A673 (cell line): ENCODE data around the gene PLEKHH1. TPM values are rescaled to one million over a fixed set of nuclear protein-coding genes. Genes with fewer than 3 reads are reported as not detected.

ENCODE experiments used
- BruUV-seq: library from RNA; stranded (reverse); fragments of 400-500 nt; replicated peaks from 2 replicates; lab custom pipeline; 2021; lab: Mats Ljungman, UMichigan
- CTCF ChIA-PET: fragments of 300-600 bp; sonication (Branson Sonifier 250); formaldehyde crosslinking; loops from one replicate; lab custom pipeline; 2022; ENCODE audit warnings: antibody characterized with exemption; lab: Charles Lee
- POLR2A ChIA-PET: fragments of 300-600 bp; sonication (Branson Sonifier 250); formaldehyde crosslinking; loops from one replicate; lab custom pipeline; 2022; ENCODE audit warnings: antibody characterized with exemption; ENCODE audit not compliant: low non-redundant PET; lab: Charles Lee
- DNase-seq: peaks from one replicate; pipeline ENCODE4 v3.0.0-alpha.2; 2015; ENCODE audit warnings: low spot score
- H3K27ac ChIP-seq: fragments of 200-600 bp; sonication (generic); 2 replicates; pipeline ENCODE4 v1.5.1; 2016; ENCODE audit warnings: mixed run types, low read depth, mild to moderate bottlenecking, mixed read lengths, antibody characterized with exemption, low read length; ENCODE audit not compliant: poor library complexity, severe bottlenecking
- H3K27me3 ChIP-seq: fragments of 200-600 bp; sonication (generic); replicated peaks from 2 replicates; pipeline ENCODE4 v1.6.1; 2017; ENCODE audit warnings: mixed run types, low read depth, mild to moderate bottlenecking, mixed read lengths, antibody characterized with exemption, low read length; ENCODE audit not compliant: insufficient read depth, poor library complexity
- H3K36me3 ChIP-seq: fragments of 200-600 bp; sonication (generic); 2 replicates; pipeline ENCODE4 v1.6.1; 2016; ENCODE audit warnings: mixed run types, mild to moderate bottlenecking, mixed read lengths, antibody characterized with exemption, low read length; ENCODE audit not compliant: insufficient read depth, poor library complexity, severe bottlenecking
- H3K4me1 ChIP-seq: fragments of 200-600 bp; sonication (generic); 2 replicates; pipeline ENCODE4 v1.6.1; 2017; ENCODE audit warnings: mixed run types, mild to moderate bottlenecking, mixed read lengths, antibody characterized with exemption, low read length; ENCODE audit not compliant: insufficient read depth, poor library complexity, severe bottlenecking
- H3K4me3 ChIP-seq: fragments of 200-600 bp; sonication (generic); 2 replicates; pipeline ENCODE4 v1.5.1; 2016; ENCODE audit warnings: low read depth, mixed run types, mild to moderate bottlenecking, mixed read lengths, low read length; ENCODE audit not compliant: poor library complexity, severe bottlenecking
- H3K9me3 ChIP-seq: fragments of 200-600 bp; sonication (generic); 2 replicates; pipeline ENCODE4 v1.6.1; 2016; ENCODE audit warnings: mixed run types, low read depth, mild to moderate bottlenecking, mixed read lengths, antibody characterized with exemption, low read length; ENCODE audit not compliant: poor library complexity, severe bottlenecking
- CTCF ChIP-seq: fragments of 300-800, 200-600 bp; sonication (generic); conservative IDR thresholded peaks from 2 replicates; pipeline ENCODE4 v1.5.1; 2017; ENCODE audit warnings: low read depth, mild to moderate bottlenecking, antibody characterized with exemption, low read length, moderate library complexity, mixed read lengths
- EZH2 ChIP-seq: fragments of 200-600 bp; sonication (generic); IDR thresholded peaks from 2 replicates; pipeline ENCODE4 v1.6.1; 2017; ENCODE audit warnings: borderline replicate concordance, low read depth, mild to moderate bottlenecking, mixed read lengths, antibody characterized with exemption, low read length; ENCODE audit not compliant: poor library complexity, severe bottlenecking
- intact Hi-C: fragments of 100-400 bp; cut with micrococcal nuclease; formaldehyde crosslinking; loops from one replicate; pipeline ENCODE4 v1.10.0; 2022; ENCODE audit not compliant: unreplicated experiment
- total RNA-seq: library from RNA; stranded (reverse); gene quantifications from 2 replicates; pipeline ENCODE4 v1.2.3, GENCODE V29; 2021

PLEKHH1 gene
- total RNA-seq, 1 experiment from 2014 or later: 8.9 TPM

GRCh38 chr14:67505254-67505653 is 27.8 kb upstream of the PLEKHH1 start:
- DNase-seq: no peak
- Histone ChIP-seq H3K9me3 (no peaks in the 10 kb centered on the region), H3K36me3 (no peaks in the 10 kb centered on the region), H3K4me3 (no peak overlapping the region), H3K4me1 (no peaks in the 10 kb centered on the region), H3K27ac (no peak overlapping the region), H3K27me3 (no peaks in the 10 kb centered on the region)
- TF ChIP-seq EZH2 (no peak), CTCF (no peak)
- CTCF ChIA-PET: no interaction called here
- POLR2A ChIA-PET: no interaction called here
- no TSS peak for BruUV-seq
- intact Hi-C loops: no loop called here

- TF ChIP-seq CTCF (no peak), EZH2 (no peak)
- ChIA-PET POLR2A (no interaction called here), CTCF (interaction anchor here (0.7 to 1.2 kb wide), 2 partner anchors 16 to 18 kb away, joined by 5 to 11 read pairs; no protein-coding TSS in a partner anchor)
- H3K9me3 ChIP-seq: no peaks in the 10 kb centered on the region
- BruUV-seq: no TSS peak
- no peak overlapping the region for H3K27ac ChIP-seq
- no peaks in the 10 kb centered on the region for H3K27me3 ChIP-seq
- no peaks in the 10 kb centered on the region for H3K4me1 ChIP-seq
- intact Hi-C loops: no loop called here
- no peaks in the 10 kb centered on the region for H3K36me3 ChIP-seq
- no peak for DNase-seq
- H3K4me3 ChIP-seq: no peak overlapping the region
These were observed 24.1 kb upstream of the PLEKHH1 start for GRCh38 chr14:67508956-67509355.

GRCh38 chr14:67510121-67510520 is 23.0 kb upstream of the PLEKHH1 start:
- H3K9me3 ChIP-seq: no peaks in the 10 kb centered on the region
- no peak for TF ChIP-seq CTCF
- TF ChIP-seq EZH2: no peak
- no peaks in the 10 kb centered on the region for H3K27me3 ChIP-seq
- no peaks in the 10 kb centered on the region for H3K36me3 ChIP-seq
- intact Hi-C loops: no loop called here
- DNase-seq: no peak
- no TSS peak for BruUV-seq
- no peak overlapping the region for H3K27ac ChIP-seq
- ChIA-PET CTCF (no interaction called here), POLR2A (no interaction called here)
- H3K4me3 ChIP-seq: no peak overlapping the region
- H3K4me1 ChIP-seq: no peaks in the 10 kb centered on the region
